Thoracic aorta (tissue), 2 donors: Measurements from ENCODE around the gene OASL. TPM values are rescaled to one million over a fixed set of nuclear protein-coding genes. Genes with fewer than 3 reads are reported as not detected.
A peak's percentile ranks its signal among the peaks of the same experiment; 100 is the strongest.

ENCODE experiments used
- ATAC-seq: fragments of 150-250 bp; one replicate; pipeline ENCODE4 v1.8.0; 2017; ENCODE audit warnings: low read depth; ENCODE audit not compliant: insufficient number of reproducible peaks, low FRiP score
- DNase-seq: peaks from one replicate; pipeline ENCODE4 v3.0.0-alpha.2; 2020; ENCODE audit warnings: low spot score
- H3K27ac ChIP-seq, 2 donors: fragments of 200-600 bp; sonication (generic); 1 replicate in 1 of 2; 2 replicates in 1 of 2; pipeline ENCODE4 v1.5.1; 2016; ENCODE audit warnings: mild to moderate bottlenecking in 2 of 2, moderate library complexity in 2 of 2
- H3K27me3 ChIP-seq: fragments of 200-600 bp; sonication (generic); replicated peaks from 2 replicates; pipeline ENCODE4 v1.6.0; 2016; ENCODE audit warnings: mild to moderate bottlenecking; ENCODE audit not compliant: insufficient read depth
- H3K36me3 ChIP-seq: fragments of 200-600 bp; sonication (generic); one replicate; pipeline ENCODE4 v1.5.1; 2016
- H3K4me1 ChIP-seq, 2 donors: fragments of 200-600 bp; sonication (generic); 1 replicate in 1 of 2; 2 replicates in 1 of 2; pipeline versions ENCODE4 v1.5.1 to v1.6.0; 2016; ENCODE audit warnings: low read depth in 2 of 2, mild to moderate bottlenecking in 1 of 2; ENCODE audit not compliant: control insufficient read depth in 1 of 2
- H3K4me3 ChIP-seq: fragments of 200-600 bp; sonication (generic); 2 replicates; pipeline ENCODE4 v1.5.1; 2016; ENCODE audit warnings: mild to moderate bottlenecking
- H3K9me3 ChIP-seq: fragments of 200-600 bp; sonication (generic); 2 replicates; pipeline ENCODE4 v1.5.1; 2016
- CTCF ChIP-seq: fragments of 200-600 bp; sonication (generic); IDR thresholded peaks from one replicate; pipeline ENCODE4 v1.5.1; 2019; ENCODE audit warnings: antibody characterized with exemption
- total RNA-seq, 2 donors: library from RNA; depleted of rRNA; stranded (reverse); fragments of >200 nt; gene quantifications; one replicate each; pipeline versions ENCODE4 v1.1.0 to v1.2.3, GENCODE V29; 2016

The OASL gene
- total RNA-seq, result 1 to 10 TPM; 1.1 to 3.1 TPM

- no peak for ATAC-seq
- Histone ChIP-seq H3K9me3 (no peaks in the 10 kb centered on the region), H3K27ac (no peak within 1 kb of the TSS), H3K36me3 (no peaks in the 10 kb centered on the region), H3K4me3 (peak within 1 kb of the TSS; percentile 72), H3K27me3 (no peaks in the 10 kb centered on the region), H3K4me1 (peaks cover 0 to 5% of the 10 kb centered on the region in 2 donors)
- DNase-seq, result no peak
- TF ChIP-seq CTCF, result no peak
These were observed at the start of gene OASL for GRCh38 chr12:121038861-121039668. OASL (minus strand) TSS chr12:121039246; CDS start chr12:121038971, 275 bp downstream.

GRCh38 chr12:121088195-121088585 lies 49.1 kb upstream of the OASL start:
- ATAC-seq (no peak), DNase-seq (no peak)
- Histone ChIP-seq H3K9me3 (no peaks in the 10 kb centered on the region), H3K36me3 (no peaks in the 10 kb centered on the region), H3K4me1 (no peaks in the 10 kb centered on the region), H3K27me3 (no peaks in the 10 kb centered on the region), H3K27ac (no peak overlapping the region), H3K4me3 (no peak overlapping the region)
- TF ChIP-seq CTCF, result no peak

- Histone ChIP-seq H3K27ac (no peak overlapping the region), H3K4me1 (no peaks in the 10 kb centered on the region), H3K36me3 (no peaks in the 10 kb centered on the region), H3K4me3 (no peak overlapping the region), H3K9me3 (no peaks in the 10 kb centered on the region), H3K27me3 (no peaks in the 10 kb centered on the region)
- ATAC-seq (no peak), DNase-seq (no peak)
- TF ChIP-seq CTCF, result no peak
These were observed 48.6 kb upstream of the OASL start for GRCh38 chr12:121087467-121088194.

- Histone ChIP-seq H3K27me3 (no peaks in the 10 kb centered on the region), H3K36me3 (no peaks in the 10 kb centered on the region), H3K4me1 (no peaks in the 10 kb centered on the region), H3K27ac (no peak overlapping the region), H3K4me3 (no peak overlapping the region), H3K9me3 (no peaks in the 10 kb centered on the region)
- ATAC-seq, result no peak
- DNase-seq, result no peak
- no peak for TF ChIP-seq CTCF
These were observed 47.8 kb upstream of the OASL start for GRCh38 chr12:121086781-121087295.
